Memory B cell (primary cell): ENCODE results near the gene ALK.
"Not testable (repeated sequence)": the region's sequence is repeated elsewhere in the genome, so short reads cannot be mapped to it uniquely, and the experiment has no call there.

ENCODE experiments used
- ATAC-seq: fragments of 150-1000 bp; cut with Tn5 transposase; 2 replicates; pipeline ENCODE4 v1.10.0; 2021; ENCODE audit warnings: low read depth, mild to moderate bottlenecking, moderate library complexity
- DNase-seq, 2 donors: peaks; one replicate each; pipeline ENCODE4 v3.0.0; 2022; ENCODE audit warnings: low spot score in 2 of 2
- H3K27ac Mint-ChIP-seq: one replicate; pipeline ENCODE4 v1.8.0; 2022; ENCODE audit warnings: mild to moderate bottlenecking, moderate library complexity, mixed read lengths
- H3K27me3 Mint-ChIP-seq: one replicate; pipeline ENCODE4 v1.8.0; 2022; ENCODE audit warnings: mixed read lengths
- H3K36me3 Mint-ChIP-seq: one replicate; pipeline ENCODE4 v1.8.0; 2022; ENCODE audit warnings: mild to moderate bottlenecking, mixed read lengths
- H3K4me1 Mint-ChIP-seq: one replicate; pipeline ENCODE4 v1.8.0; 2022; ENCODE audit warnings: mixed read lengths
- H3K4me3 Mint-ChIP-seq: one replicate; pipeline ENCODE4 v1.8.0; 2022; ENCODE audit warnings: mild to moderate bottlenecking, moderate library complexity, mixed read lengths
- H3K9me3 Mint-ChIP-seq: one replicate; pipeline ENCODE4 v1.8.0; 2022; ENCODE audit warnings: mixed read lengths

The ALK gene

DNA sequence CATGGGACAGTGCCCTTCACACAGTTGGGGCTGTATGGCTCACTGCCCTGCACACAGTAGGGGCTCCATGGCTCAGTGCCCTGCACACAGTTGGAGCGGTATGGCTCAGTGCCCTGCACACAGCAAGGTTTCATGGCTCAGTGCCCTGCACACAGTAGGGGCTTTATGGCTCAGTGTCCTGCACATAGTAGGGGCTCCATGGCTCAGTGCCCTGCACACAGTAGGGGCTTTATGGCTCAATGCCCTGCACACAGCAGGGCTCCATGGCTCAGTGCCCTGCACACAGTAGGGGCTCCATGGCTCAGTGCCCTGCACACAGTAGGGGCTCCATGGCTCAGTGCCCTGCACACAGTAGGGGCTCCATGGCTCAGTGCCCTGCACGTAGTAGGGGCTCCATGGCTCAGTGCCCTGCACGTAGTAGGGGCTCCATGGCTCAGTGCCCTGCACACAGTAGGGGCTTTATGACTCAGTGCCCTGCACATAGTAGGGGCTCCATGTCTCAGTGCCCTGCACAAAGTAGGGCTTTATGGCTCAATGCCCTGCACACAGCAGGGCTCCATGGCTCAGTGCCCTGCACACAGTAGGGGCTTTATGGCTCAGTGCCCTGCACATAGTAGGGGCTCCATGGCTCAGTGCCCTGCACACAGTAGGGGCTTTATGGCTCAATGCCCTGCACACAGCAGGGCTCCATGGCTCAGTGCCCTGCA is 676.2 kb downstream of the ALK start:
- not testable (repeated sequence) for H3K27me3 Mint-ChIP-seq, ATAC-seq, H3K9me3 Mint-ChIP-seq, H3K36me3 Mint-ChIP-seq, DNase-seq, H3K27ac Mint-ChIP-seq, H3K4me1 Mint-ChIP-seq, H3K4me3 Mint-ChIP-seq

DNA sequence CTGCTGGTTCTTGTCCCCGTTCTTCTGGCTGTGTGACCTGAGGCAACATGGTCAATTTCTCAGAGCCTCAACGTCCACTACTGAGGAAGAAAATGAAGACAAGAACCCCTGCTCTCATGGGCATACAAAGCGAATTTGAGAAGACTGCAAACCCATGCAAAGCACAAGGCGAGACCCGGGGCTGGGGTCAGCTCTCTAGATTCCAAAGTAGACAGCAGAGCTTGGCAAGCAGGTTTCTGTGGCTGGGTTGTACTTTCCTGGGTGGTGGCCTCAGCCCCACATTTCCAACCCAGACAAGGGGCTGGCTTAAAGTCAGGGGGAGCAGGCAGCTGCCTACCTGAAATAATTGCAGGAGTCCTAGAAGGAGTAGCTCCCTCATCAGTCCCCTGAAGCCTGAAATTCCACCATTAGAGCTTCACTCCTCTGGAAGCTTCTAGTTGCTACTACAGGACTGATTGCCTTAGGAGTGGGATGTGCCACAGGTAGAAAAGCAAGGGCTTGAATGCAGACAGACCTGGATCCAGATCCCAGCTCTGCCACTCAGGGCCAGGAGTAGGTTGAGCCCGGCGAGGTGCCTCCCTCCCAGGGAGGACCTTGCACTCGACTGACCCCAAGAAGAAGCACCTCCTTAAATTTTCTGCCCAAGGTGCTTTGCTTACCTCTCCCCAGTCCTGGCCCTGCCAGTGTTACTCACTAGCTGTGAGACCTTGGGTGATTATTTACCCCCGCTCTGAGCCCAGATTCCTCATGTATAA is 678.6 kb downstream of the ALK start:
- peaks cover 8% of the 10 kb centered on the region for H3K27me3 Mint-ChIP-seq
- H3K27ac Mint-ChIP-seq: no peak overlapping the region
- DNase-seq: no peak
- no peak overlapping the region for H3K4me3 Mint-ChIP-seq
- ATAC-seq: no peak
- no peaks in the 10 kb centered on the region for H3K36me3 Mint-ChIP-seq
- peaks cover 8% of the 10 kb centered on the region for H3K4me1 Mint-ChIP-seq
- no peaks in the 10 kb centered on the region for H3K9me3 Mint-ChIP-seq

DNA sequence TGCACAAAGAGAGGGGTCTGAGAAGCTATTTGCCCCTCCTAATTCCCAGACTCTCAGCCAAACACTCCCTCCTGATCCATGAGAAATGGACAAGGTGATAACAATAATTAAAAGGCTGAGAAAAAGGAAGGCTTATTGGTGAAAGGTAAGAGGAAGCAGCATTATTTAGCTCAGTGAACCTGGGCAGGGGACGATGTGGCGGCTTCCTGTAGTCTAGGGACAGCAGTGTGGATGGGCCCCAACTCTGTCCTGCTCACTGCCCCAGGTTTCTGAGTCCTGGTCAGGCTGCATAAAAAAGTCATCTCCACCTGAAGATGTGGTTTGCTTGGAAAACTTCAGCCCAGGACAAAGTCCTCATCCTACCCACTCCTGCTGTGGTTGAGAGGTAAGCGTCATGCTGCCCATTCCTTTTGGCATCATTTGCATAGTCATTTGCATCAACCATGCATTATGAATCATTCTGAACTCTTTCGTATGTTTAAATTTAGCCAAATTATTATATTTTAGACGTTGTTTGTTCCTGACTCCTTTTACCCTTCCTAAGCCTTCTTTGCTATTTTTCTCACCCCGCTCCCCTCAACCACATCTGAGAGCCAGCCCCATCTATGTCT is 679.3 kb downstream of the ALK start:
- no peak overlapping the region for H3K4me3 Mint-ChIP-seq
- no peak for DNase-seq
- peaks cover 8% of the 10 kb centered on the region for H3K4me1 Mint-ChIP-seq
- H3K27ac Mint-ChIP-seq: no peak overlapping the region
- ATAC-seq: peak; percentile 32
- peaks cover 1% of the 10 kb centered on the region for H3K36me3 Mint-ChIP-seq
- H3K27me3 Mint-ChIP-seq: peaks cover 14% of the 10 kb centered on the region
- H3K9me3 Mint-ChIP-seq: no peaks in the 10 kb centered on the region

DNA sequence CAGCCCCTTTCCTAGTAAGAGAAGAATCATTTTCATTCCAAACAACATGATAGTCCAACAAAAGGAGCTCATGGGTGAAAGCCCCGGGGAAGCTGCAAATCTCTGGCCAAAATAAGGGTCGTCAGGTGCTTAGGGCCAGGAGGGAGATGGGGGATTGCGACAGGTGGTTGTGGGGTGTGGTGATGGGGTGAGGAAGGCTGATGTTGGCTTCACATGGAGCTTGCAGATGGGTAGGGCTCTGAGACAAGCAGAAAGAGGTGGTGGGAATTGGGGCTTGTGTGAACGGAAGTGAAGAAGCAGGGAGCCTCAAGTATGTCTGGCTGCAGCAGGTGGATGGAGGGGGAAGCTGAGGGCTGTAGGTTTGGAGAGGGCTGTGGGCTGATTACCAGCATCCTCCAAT is 680.0 kb downstream of the ALK start:
- no peak for ATAC-seq
- H3K36me3 Mint-ChIP-seq: peaks cover 3% of the 10 kb centered on the region

DNA sequence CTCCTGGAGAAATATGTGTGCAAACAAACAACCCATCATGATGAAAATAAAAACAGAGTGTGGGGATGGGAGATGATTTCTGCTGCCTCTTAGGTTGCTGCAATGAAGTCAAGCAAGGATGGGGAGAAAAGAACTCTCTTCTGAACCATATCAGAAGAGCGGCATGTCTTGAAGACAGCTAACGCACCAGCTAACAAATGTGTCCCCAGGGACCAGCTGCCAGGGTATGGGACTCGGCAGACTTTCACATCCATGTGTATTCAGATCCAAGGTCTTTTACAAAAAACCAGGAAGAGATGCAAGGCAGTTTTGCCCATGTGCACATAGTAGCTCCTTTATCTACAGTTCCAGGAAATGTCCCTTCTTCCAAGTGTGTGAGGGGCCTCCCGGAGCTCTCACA is 680.8 kb downstream of the ALK start:
- DNase-seq: no peak
- peaks cover 20% of the 10 kb centered on the region for H3K27me3 Mint-ChIP-seq
- no peak for ATAC-seq
- H3K4me3 Mint-ChIP-seq: no peak overlapping the region
- H3K27ac Mint-ChIP-seq: no peak overlapping the region
- no peaks in the 10 kb centered on the region for H3K9me3 Mint-ChIP-seq
- H3K4me1 Mint-ChIP-seq: peaks cover 4% of the 10 kb centered on the region
- peaks cover 3% of the 10 kb centered on the region for H3K36me3 Mint-ChIP-seq

More for the DNA sequence above, 680.0 kb downstream of the ALK start:
- Mint-ChIP-seq H3K4me3 (no peak overlapping the region), H3K9me3 (no peaks in the 10 kb centered on the region), H3K27me3 (peaks cover 20% of the 10 kb centered on the region), H3K4me1 (peaks cover 4% of the 10 kb centered on the region), H3K27ac (no peak overlapping the region)
- DNase-seq: no peak

DNA sequence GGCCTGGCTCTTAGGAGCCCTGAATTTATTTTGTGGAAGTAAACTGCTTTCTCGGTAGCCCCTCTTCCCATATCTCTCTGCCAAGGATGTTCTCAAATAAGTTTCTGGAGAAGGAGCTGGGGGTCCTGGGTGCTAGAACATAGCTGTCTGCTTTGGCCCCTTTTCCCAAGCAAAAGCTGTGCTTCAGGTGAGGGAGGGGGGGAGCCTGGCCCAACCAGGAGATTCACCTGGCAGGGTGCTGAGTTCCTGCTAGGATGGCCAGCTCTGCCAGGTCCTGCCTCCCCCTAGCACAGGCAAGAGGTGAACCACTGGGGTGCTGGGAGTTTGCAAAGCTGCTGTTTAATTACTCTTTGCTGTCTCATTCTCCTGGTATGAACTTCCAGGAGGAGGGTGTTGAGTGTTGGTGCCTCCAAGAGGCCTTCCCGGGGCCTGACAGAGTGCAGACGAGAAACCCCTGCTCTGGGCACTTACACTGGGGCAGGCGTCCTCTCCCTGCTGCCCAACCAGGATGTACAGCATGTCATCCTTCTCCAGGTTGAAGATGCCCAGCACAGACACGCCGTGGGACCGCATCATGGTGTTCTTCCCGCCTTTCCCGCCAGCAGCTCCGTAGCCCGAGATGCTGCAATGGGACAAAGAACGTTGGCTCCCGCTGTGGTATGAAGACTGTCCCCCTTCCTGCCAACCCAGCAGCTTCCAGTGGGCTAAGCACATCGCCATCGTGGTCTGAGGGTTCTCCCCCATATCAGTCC is 682.0 kb downstream of the ALK start:
- Mint-ChIP-seq H3K36me3 (peaks cover 3% of the 10 kb centered on the region), H3K4me1 (peaks cover 4% of the 10 kb centered on the region), H3K27me3 (peaks cover 21% of the 10 kb centered on the region), H3K4me3 (no peak overlapping the region), H3K27ac (no peak overlapping the region), H3K9me3 (no peaks in the 10 kb centered on the region)
- DNase-seq (no peak), ATAC-seq (no peak)

DNA sequence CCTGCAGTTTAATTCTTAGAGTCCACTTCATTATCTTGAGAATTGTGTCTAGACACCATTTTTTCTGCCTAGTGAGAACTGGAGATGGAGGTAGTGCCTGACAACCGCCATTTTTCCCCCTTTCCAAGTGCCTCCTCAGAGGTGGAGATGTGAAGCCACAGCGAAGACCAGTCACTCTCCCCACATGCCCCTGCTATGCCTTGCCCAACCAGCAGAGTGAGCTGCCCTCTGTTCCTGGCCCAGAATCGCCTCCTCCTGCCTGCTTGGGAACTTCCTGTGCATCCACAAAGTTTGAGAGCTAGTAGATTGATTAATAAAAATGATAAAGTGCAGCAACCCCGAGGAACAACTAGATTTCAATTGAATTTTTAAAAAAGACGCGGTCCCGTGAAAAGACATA is 682.9 kb downstream of the ALK start:
- Mint-ChIP-seq H3K36me3 (peaks cover 3% of the 10 kb centered on the region), H3K4me1 (peaks cover 4% of the 10 kb centered on the region), H3K9me3 (no peaks in the 10 kb centered on the region), H3K4me3 (no peak overlapping the region), H3K27ac (no peak overlapping the region), H3K27me3 (peaks cover 28% of the 10 kb centered on the region)
- DNase-seq: no peak
- no peak for ATAC-seq

DNA sequence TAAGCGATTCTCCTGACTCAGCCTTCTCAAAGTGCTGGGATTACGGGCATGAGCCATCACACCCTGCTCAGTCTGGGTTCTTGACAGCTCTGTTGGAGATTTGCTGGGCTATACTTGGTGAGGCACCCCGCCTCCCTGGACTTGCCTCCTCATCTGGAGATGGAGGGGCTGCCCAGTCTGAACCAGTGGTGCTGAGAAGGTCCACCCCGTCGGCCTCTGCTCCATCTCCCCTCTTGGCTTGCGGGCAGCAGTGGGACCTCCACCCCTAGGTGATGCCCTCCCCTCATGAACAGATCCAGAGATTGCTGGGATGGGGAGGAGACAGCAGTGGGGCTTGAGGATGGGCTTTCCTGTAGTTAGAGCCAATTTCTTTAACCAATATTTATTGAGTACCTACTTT is 685.3 kb downstream of the ALK start:
- H3K4me3 Mint-ChIP-seq: no peak overlapping the region
- no peak overlapping the region for H3K27ac Mint-ChIP-seq
- no peaks in the 10 kb centered on the region for H3K4me1 Mint-ChIP-seq
- no peaks in the 10 kb centered on the region for H3K9me3 Mint-ChIP-seq
- H3K36me3 Mint-ChIP-seq: peaks cover 3% of the 10 kb centered on the region
- ATAC-seq (no peak), DNase-seq (no peak)
- H3K27me3 Mint-ChIP-seq: peaks cover 24% of the 10 kb centered on the region

DNA sequence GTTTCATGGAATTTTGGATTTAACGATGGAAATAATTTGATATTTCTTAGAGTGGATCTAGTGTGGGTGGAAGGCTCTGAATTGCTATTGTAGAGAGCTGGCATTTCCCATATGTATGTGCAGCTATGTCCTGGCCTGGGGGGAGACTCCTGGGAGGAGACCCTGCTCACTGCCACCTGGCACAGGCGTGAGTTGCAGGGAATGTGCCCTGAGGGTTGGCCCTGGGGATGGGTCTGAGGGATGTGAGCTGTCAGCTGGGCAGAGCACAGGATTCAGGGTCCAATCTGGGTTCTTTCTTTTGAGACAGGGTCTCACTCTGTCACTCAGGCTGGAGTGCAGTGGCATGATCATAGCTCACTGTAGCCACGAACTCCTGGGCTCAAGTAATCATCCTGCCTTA is 686.0 kb downstream of the ALK start:
- Mint-ChIP-seq H3K4me3 (no peak overlapping the region), H3K27ac (no peak overlapping the region), H3K27me3 (peaks cover 22% of the 10 kb centered on the region), H3K36me3 (peaks cover 3% of the 10 kb centered on the region), H3K4me1 (no peaks in the 10 kb centered on the region), H3K9me3 (no peaks in the 10 kb centered on the region)
- ATAC-seq: no peak
- DNase-seq: no peak

DNA sequence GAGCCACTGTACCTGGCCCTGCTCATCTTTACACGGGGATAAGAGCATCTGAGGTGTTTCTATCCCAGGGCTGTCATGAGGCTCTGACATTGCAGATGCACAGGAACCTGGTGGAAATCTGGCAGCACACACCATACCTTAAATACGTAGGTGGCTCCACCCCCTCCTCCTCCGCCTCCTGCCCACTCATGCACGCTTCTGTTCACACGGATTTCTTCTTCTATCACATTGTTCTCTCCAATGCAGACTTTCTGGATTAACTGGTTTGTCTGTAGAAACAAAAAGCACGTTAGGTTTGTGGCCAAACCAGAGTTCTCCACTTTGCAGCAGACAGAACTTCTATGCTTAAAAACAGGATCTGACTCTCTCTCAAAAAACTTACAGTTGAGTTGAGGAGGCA is 688.0 kb downstream of the ALK start:
- ATAC-seq (no peak), DNase-seq (no peak)
- no peaks in the 10 kb centered on the region for H3K9me3 Mint-ChIP-seq
- H3K36me3 Mint-ChIP-seq: peaks cover 3% of the 10 kb centered on the region
- no peaks in the 10 kb centered on the region for H3K4me1 Mint-ChIP-seq
- H3K4me3 Mint-ChIP-seq: no peak overlapping the region
- peaks cover 24% of the 10 kb centered on the region for H3K27me3 Mint-ChIP-seq
- no peak overlapping the region for H3K27ac Mint-ChIP-seq

DNA sequence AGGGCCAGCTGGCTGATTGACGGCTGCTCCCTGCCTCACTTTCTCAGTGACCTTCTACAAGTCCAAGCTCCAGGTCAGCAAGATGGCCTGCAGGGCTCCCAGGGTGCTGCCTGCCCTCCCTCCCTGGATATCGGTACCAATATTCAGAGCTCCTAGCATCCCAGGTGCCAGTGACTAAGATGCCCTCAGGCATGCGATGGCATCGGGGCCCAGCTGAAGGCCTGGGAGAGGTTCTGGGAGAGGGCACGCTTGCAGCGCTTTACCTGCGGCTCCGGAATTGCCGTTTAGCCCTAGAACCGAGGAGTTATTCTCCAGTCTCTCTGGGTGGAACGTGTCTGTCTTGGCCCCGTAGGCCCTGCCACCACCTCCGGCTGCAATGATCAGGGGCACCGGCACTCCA is 689.3 kb downstream of the ALK start:
- Mint-ChIP-seq H3K36me3 (peaks cover 1% of the 10 kb centered on the region), H3K4me1 (no peaks in the 10 kb centered on the region), H3K27me3 (peaks cover 20% of the 10 kb centered on the region), H3K4me3 (no peak overlapping the region), H3K9me3 (no peaks in the 10 kb centered on the region), H3K27ac (no peak overlapping the region)
- ATAC-seq: no peak
- DNase-seq: no peak

DNA sequence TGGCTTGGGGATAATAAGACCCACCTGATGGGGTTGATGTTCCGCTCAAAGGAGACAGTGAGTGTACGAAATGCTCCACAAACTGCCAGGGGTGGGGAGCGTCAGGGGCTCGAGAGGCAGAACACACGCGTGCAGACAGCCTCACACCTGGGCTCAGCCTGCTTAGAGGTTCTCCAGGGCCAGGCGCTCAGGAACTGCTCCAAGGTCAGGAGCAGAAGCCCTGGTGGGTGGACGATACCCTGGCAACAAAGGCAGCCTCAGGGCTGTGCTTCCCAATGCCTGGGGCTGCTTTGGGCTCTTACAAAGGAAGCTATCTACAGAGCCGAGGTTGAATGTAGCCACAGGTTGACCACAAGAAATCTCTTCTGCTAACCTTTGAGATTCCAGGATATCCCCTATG is 691.7 kb downstream of the ALK start:
- no peaks in the 10 kb centered on the region for H3K36me3 Mint-ChIP-seq
- ATAC-seq (no peak), DNase-seq (no peak)
- H3K4me1 Mint-ChIP-seq: no peaks in the 10 kb centered on the region
- H3K4me3 Mint-ChIP-seq: no peak overlapping the region
- H3K27ac Mint-ChIP-seq: no peak overlapping the region
- H3K27me3 Mint-ChIP-seq: peaks cover 14% of the 10 kb centered on the region
- no peaks in the 10 kb centered on the region for H3K9me3 Mint-ChIP-seq

DNA sequence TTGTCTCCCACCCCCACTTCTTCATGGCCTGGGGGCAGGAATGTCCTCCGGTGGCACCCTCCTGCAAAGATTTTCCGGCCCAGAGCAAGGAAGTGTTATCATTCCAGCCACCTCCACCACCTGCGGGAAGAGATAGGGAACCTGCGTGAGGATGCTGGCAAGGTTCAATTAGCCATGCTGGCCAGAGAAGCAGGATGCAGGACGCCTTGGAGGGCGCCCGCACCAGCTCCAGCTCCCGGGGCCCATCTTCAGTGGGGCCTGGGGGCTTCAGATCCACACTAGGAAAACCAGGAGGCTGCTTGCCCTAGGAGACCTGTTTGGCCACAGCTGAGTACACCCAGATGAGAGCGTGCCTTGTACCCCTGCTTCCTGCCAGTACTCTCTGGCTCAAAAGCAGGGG is 692.4 kb downstream of the ALK start:
- H3K9me3 Mint-ChIP-seq: no peaks in the 10 kb centered on the region
- no peak for DNase-seq
- ATAC-seq: no peak
- peaks cover 13% of the 10 kb centered on the region for H3K27me3 Mint-ChIP-seq
- H3K4me1 Mint-ChIP-seq: no peaks in the 10 kb centered on the region
- H3K36me3 Mint-ChIP-seq: no peaks in the 10 kb centered on the region
- no peak overlapping the region for H3K4me3 Mint-ChIP-seq
- no peak overlapping the region for H3K27ac Mint-ChIP-seq
